CD4-positive, alpha-beta T cell treated with Interleukin-10 for 1 hour (primary cell): ENCODE results near the gene GZMM.
A peak's percentile ranks its signal among the peaks of the same experiment; 100 is the strongest.
"Not testable (repeated sequence)": the region's sequence is repeated elsewhere in the genome, so short reads cannot be mapped to it uniquely, and the experiment has no call there.

Source experiments
- DNase-seq: peaks from one replicate; pipeline ENCODE4 v3.0.0-alpha.2; 2020

Gene GZMM

DNA sequence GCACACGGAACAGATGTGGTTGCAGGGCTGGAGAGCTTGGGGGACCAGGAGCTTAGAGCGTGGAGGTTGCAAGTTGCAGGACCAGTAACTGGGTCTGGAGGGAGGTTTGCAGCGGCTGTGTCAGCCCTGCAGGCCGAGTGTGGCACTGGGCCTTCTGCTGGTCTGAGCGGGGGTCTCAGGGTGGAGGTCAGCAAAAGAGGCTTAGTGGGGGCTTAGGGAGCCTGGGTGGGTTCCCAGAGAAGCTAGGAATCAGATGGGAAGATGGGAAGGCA is 40.1 kb downstream of the GZMM start:
- no peak for DNase-seq

DNA sequence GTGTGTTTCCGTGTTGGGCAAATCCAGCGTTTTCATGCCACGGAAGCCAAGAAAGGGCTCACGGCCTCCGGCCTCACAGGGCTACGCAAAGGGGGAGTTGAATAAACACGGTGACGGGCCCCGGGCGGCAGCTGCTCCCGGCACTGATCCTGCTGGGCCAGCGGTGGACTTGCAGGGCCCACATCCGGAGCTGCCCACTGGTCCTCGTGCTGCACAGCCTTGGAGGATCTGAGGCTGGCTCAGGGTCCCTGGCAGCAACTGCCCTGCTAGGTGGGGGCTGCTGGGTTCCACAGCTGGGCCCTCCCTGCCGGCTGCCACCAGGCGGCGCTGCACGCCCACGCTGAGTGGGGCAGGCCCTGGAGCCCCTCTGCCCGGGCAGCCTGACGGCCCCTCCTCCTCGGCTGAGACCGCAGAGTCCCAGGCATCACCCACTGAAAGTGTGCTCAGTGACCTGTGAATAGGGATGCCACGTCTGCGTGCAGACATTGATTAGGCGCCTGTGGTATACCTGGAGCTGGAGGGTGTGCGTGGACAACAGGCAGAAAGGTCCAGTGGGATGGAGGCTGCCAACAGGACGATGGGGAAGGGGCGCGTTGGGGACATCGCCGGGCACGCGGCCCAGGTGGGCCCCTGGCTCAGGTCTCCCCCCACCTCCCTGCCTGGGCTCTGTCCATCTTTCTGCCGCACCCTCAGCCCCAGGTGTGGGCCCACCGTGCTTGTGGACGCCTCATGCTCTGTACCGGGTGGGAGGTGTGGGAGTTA is 40.6 kb downstream of the GZMM start:
- peak; percentile 74 for DNase-seq

DNA sequence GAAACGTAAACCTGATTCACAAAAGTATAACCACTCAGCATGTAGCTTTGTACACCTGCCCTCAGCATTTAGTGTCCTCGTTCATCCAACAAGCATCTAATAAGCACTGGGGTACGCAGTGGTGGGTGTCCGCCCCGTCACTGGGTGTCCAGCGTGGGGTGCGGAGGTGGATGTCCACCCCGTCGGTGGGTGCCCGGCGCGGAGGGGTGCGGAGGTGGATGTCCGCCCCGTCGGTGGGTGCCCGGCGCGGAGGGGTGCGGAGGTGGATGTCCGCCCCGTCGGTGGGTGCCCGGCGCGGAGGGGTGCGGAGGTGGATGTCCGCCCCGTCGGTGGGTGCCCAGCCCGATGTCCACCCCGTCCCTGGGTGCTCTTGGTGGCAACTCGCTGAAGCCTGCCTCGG is 41.3 kb downstream of the GZMM start:
- DNase-seq: not testable (repeated sequence)

DNA sequence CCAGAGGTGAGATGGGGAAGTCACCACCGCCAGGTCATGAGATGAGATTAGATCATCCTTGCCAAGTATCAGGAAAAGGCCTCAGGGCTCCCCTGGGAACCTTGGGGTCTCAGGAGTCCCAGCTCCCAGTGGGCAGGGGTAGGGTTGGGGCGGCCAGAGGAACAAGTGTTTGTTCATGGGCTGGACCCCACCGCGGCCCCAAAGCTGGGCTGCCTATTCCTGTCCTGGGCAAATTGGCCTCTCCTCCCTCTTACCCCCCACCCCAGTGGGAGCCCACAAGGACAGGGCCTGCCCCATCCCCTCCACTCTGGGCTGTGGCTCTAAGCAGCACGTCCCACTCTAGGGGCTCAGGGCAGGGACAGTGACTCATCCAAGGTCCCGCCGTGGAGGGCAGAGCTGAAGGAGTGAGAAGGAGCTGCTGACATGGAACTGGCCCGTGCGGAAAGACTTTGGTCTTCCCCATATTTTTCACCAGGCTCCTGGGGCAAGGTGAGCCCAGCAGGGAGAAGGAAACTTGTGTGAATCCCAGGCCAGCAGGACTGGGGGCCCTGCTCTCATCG is 41.8 kb downstream of the GZMM start:
- no peak for DNase-seq

DNA sequence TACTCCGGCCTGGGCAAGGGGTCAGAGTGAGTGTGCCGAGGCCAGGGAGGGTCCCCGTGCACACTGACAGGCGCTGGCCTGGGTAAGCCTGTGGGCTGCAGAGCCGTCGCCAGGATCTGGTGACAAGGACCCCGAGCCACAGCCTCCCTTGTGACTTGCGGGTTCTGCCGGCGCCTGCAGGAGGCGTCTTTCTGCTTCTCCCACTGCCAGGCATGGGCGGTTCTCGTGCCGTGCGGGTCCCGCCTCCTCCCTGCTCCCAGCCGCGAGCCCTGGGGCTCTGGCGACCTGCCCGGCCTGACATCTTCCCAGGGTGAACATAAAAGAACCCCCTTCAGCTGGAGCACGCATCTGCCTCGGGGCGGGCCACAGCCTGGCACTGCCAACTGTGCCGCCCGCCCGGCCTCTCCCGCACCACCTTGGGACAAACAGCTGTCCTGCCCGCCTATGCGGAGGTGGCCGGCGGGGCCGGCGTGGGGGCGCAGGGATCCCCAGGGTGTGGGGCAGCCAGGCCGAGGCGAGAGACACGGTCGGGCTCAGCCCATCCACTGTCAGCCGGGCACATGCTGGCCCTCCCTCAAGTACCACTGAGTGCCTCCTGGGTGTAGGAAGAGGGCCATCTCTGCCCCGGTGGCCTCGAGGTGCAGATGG is 44.4 kb downstream of the GZMM start:
- peak; percentile 75 for DNase-seq

DNA sequence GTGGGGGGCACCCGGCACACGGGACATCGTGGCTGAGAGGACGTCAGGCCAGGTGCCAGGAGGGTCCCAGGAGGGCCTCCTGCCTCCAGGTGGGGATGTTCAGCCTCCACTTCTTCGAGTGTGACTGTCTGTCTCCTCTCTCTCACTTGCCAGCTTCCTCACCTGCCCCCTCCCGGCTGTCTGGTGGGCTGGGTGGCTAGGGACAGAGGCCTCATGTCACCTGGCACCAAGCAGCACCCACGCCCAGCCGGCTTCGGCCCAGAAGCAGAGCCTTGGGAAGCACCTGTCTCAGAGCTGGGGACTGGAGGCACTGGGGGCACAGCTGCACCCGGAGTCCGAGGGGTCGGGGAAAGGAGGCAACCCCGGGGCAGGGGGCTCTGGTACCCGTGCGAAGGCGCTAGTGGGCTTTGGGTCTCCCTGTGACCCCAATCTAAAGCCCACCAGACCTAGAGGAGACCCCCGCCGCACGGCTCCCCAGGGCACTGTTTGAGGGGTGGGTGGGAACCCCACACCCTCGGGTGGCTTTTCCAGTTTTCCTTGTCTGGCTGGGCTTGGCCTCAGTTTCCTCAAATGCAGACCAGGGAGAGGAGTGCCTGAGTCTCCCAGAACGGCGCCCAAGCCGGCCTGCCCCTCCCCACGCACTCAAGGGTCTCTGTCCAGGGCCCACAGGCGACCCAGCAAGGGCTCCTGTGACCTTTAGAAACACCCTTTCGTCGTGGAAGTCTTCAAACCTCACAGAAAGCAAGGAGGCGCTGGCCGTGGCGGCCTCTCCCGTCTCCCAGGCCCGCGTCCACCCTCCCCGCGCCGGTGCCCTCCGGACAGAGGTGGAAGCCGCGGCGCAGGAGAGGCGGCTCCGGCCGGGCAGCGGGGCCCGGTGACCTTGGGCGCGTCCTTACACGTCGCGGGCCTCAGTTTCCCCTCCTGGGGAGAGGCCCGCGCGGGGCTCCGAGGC is 45.2 kb downstream of the GZMM start:
- peak; percentile 28 for DNase-seq

DNA sequence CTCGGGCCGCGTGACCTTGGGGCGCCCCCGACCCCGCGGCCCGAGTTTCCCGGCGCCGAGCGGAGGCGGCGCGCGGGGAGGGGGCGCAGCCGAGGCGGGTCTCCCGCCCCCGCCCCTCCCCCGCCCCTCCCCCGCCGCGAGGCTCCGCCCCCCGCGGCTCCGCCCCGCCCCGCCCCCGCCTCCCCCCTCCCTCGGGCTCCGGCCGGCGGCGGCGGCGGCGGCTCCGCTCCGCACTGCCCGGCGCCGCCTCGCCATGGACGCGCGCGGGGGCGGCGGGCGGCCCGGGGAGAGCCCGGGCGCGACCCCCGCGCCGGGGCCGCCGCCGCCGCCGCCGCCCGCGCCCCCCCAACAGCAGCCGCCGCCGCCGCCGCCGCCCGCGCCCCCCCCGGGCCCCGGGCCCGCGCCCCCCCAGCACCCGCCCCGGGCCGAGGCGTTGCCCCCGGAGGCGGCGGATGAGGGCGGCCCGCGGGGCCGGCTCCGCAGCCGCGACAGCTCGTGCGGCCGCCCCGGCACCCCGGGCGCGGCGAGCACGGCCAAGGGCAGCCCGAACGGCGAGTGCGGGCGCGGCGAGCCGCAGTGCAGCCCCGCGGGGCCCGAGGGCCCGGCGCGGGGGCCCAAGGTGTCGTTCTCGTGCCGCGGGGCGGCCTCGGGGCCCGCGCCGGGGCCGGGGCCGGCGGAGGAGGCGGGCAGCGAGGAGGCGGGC is 46.0 kb downstream of the GZMM start, which contains the start of gene HCN2:
Gene HCN2, plus strand, starts transcription at position 189 of the 703 bp plus-strand sequence. Its CDS starts 65 bp downstream, at position 254.
- DNase-seq: no peak

DNA sequence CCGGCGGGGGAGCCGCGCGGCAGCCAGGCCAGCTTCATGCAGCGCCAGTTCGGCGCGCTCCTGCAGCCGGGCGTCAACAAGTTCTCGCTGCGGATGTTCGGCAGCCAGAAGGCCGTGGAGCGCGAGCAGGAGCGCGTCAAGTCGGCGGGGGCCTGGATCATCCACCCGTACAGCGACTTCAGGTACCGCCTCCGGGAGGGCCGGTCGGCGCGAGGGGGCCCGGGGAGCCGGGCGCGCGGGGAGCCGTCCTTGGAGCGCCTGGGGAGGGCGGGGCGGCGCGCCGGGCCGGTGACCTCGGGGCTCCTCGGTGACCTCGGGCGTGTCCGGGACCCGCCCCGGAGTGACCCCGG is 46.5 kb downstream of the GZMM start:
- peak; percentile 37 for DNase-seq

DNA sequence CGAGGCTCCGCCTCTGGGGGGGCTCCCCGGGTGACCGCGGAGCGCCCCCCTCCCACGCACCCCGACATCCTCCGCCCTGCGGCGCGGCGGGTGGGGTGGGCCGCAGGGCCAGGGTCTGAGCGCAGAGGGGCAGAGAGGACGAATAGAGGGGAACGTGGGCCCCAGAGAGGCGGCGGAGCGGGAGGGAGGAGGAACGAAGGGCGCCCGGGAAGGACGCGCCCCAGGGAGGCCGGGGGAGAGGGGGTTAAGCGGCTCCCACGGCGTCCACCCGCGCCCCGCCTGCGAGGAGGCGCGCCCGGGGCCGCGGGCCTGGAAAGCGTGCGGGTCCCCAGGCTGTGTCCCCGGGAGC is 46.9 kb downstream of the GZMM start:
- no peak for DNase-seq

DNA sequence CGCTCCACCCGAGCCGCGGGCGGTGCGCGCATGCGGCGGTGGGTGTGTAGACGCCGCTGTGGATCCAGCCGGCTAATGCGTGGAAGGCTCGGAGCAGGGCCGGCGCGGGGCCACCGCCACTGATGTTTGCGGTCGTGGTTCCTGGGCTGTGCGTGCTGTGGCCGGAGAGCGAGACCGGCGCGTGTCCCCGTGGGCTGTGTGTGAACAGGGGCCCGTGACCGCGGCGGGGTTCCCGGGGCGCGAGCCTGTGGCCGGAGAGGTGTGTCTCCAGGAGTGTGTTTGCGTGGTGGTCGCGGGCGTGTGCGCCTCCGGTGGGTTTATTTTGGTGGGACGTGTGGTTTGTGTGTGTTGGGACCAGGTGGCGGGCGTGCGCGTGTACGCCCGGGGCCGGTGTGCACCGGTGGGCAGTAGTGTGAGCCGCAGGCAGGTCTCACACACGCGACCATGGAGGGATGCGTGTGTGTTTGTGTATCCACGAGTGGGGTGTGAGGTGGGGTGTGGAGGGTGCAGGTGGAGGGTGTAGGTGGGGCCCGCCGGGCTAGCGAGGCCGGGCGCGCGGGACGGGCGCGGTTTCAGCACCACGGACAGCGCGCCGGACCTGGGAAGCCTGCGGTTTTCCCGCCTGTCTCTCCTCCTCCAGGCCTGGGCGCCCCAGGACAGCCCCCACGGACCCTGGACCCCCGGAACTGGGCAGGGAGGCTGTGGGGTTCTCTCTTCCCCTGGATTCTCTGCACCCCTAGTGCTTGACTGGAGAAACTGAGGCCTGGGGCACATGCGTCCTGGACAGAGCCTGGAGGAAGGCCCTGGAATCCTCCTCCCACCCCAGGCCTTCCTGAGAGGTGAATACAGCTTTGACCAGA is 47.5 kb downstream of the GZMM start:
- no peak for DNase-seq

DNA sequence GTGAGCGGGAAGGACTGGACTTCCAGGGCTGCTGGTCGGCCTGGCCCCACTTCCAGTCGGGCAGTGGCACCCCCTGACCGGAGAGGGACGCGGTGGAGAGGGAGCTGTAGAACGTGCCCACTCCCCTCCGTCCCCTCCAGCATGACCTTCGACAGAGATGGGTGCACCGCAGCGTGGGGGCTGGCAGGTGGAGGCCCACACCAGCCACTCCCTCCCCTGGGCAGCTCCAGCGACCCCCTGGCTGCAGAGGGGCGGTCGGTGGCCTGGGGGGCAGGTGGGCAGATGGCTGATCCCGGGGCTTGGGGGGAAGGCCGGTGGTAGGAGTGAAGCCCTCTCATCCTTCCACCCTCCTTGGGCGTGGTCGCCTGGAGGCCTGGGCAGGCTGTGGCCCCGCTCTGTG is 48.2 kb downstream of the GZMM start:
- no peak for DNase-seq

DNA sequence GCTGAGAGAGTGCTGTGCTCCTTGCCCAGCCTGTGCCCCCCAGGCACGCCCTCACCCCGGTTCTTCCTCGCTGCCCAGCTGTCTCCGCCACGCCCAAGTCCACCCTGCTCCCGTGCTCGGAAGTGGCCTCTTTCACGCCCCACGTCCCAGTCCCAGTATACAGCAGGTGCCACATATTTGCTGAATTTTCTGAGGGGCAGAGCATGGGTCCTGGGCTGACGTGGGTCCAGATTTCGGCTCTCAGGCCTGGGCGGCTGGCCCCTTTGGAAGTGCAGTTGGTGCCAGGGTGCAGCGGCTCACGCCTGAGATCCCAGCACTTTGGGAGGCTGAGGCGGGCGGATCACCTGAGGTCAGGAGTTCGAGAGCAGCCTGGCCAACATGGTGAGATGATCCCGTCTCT is 49.2 kb downstream of the GZMM start:
- no peak for DNase-seq

DNA sequence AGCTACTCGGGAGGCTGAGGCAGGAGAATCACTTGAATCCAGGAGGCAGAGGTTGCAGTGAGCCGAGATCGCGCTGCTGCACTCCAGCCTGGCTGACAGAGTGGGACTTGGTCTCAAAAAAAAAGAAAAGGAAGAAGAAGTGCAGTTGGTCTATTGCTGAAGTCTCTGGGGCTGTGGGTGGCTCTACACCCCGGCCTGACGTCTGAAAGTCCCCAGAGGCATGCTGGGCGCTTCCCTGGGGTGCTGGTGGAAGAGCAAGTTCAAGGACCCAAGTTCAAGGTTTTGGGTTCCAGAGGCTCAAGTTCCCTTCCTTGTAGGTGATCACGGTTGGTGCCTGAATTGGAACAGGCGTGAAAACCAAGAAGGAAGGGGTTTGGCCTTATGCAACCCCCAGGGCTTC is 49.7 kb downstream of the GZMM start:
- DNase-seq: no peak

DNA sequence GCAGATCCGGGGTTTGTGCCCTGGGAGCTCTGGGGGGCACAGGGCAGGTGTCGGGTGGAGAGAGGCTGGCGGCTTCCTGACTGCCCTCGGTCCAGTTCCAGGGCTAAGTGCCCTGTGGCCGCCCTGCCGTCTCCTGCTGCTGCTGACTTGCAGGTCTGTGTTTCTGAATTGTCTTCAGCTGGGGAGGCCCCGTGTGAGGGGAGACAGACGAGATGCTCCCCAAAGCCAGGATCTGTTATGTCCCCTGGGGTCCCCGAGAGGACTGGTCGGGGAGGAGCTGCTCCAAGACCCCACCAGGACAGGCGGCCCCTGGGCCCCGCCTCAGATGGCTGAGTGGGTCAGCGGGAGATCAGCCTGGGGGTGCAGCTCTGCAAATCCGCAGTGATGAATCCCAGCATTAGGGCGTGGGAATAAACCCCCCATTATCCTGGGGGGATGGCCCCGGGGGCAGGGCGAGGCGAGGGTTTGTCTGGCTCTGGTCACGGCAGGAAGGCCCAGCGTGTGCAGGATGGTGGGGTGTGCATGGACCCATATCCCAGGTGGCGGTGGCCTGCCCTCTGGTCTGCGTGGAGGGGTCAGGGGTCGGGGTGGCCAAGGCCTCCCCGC is 50.5 kb downstream of the GZMM start:
- DNase-seq: no peak

DNA sequence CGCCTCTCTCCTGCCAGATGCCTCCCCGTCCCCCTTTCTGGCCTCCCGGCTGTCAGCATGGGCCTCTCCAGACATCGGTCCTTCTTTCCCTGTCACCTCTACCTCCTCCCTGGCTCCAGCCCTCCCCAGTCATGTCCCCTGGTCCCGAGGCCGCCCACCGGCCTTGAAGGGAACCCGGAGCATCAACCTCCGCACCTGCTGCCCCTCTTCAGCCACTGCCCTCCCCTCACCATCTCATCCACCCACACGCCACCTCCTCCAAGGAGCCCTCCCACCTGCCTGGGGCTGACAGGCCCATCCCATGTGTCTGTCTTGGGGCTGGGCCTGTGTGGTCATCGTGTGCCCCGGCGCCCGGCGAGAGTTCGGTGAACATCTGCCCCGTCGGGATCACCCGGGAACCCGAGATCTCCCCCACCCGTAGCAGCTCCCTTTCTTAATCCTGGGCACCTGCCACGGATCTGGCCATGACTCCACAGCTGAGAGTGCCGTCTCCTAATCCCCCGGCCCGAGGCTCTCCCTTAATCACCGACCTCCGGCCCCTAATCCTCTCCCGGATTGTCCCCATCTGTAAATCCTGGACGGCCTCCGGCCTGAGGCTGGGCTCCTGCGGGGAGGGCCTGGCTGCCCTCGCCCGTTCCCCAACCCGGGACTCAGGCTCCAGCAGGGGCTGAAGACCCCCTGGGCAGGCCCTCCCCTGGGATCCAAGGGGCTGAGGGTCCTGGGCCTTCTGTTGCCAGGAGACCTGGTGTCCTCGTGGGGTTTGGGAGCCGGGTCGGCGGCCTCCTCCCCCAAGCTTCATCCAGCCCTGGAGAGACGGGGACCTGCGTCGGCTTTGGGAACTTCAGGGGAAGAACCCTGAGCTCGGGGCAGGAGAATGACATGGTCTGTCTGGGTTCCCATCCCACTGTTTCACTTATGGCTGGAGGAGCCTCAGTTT is 51.7 kb downstream of the GZMM start:
- no peak for DNase-seq

DNA sequence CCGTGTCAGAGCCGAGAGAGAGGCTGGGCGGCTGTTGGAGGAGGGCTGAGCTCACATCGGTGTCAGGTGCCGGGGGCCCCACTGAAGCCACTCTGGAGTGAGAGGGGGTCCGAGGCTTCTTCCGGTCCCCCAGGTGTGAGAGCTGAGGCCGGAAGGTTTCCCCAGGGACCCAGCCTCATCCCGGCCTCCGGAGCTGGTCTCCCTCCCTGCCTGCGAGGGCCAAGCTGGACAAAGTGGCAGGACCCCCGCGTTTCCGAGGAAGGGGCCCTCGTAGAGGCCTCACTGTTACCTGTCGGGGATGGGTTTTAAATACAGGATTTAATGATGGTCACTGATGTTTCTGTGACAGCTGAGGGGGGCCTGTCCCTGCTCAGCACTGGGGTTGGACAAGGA is 52.4 kb downstream of the GZMM start:
- DNase-seq: no peak

DNA sequence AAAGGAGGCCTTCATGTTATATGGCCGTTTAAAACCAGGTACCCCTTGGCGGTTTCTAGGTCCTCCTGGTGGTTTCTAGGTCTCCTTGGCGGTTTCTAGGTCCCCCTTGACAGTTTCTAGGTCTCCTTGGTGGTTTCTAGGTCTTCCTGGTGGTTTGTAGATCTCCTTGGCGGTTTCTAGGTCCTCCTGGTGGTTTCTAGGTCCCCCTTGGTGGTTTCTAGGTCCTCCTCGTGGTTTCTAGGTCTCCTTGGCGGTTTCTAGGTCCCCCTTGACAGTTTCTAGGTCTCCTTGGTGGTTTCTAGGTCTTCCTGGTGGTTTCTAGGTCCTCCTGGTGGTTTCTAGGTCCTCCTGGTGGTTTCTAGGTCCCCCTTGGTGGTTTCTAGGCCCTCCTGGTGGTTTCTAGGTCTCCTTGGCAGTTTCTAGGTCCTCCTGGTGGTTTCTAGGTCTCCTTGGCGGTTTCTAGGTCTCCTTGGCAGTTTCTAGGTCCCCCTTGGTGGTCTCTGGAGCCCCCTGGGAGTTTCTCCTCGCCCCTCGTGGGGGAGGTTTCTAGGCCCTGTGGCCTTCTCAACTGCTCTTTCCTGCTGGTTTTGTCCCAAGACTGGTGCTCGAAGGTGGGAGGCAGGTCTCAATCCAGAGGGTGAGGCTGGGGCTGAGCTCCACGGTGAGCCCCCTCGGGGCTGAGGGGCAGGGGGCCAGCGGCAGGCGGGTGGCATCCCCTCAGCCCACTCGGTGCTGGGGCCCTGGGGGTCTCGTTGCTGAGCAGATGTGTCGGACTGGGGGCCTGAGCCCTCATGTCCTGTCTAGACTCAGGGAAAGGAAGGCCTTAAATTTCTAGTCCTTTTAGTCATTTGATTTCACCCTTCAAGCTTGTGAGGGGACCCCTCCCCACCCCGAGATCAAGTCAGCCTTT is 53.8 kb downstream of the GZMM start:
- DNase-seq: no peak
